Loucy (cell line): Measurements from ENCODE around the gene DBNL.

Experiments
- H2AFZ ChIP-seq: fragments of 200-600 bp; sonication (generic); 2 replicates; pipeline ENCODE4 v1.6.0; 2016; ENCODE audit warnings: antibody characterized with exemption, mild to moderate bottlenecking, low read length, moderate library complexity
- H3F3A ChIP-seq: fragments of 200-600 bp; 2 replicates; pipeline ENCODE4 v1.6.0; 2016; ENCODE audit warnings: antibody characterized with exemption, low read depth, mild to moderate bottlenecking
- H3K27me3 ChIP-seq: fragments of 200-600 bp; sonication (generic); 2 replicates; pipeline ENCODE4 v1.6.1; 2014; ENCODE audit warnings: low read length, mild to moderate bottlenecking; ENCODE audit not compliant: insufficient read depth, poor library complexity, severe bottlenecking
- H3K36me3 ChIP-seq: fragments of 200-600 bp; sonication (generic); 2 replicates; pipeline ENCODE4 v1.6.1; 2016; ENCODE audit warnings: low read length; ENCODE audit not compliant: insufficient read depth
- H3K4me1 ChIP-seq: fragments of 200-600 bp; sonication (generic); 2 replicates; pipeline ENCODE4 v1.5.1; 2014; ENCODE audit warnings: low read length, mild to moderate bottlenecking; ENCODE audit not compliant: insufficient read depth, poor library complexity, severe bottlenecking
- H3K4me2 ChIP-seq: fragments of 200-600 bp; sonication (generic); 2 replicates; pipeline ENCODE4 v1.6.0; 2014; ENCODE audit warnings: antibody characterized with exemption, low read length, low read depth, mild to moderate bottlenecking; ENCODE audit not compliant: poor library complexity, severe bottlenecking
- H3K4me3 ChIP-seq: fragments of 200-600 bp; sonication (generic); 2 replicates; pipeline ENCODE4 v1.5.1; 2014; ENCODE audit warnings: low read length, mild to moderate bottlenecking, mixed read lengths; ENCODE audit not compliant: poor library complexity, severe bottlenecking
- H3K79me2 ChIP-seq: fragments of 200-600 bp; sonication (generic); 2 replicates; pipeline ENCODE4 v1.6.1; 2014; ENCODE audit warnings: low read length; ENCODE audit not compliant: insufficient read depth
- H3K9ac ChIP-seq: fragments of 200-600 bp; sonication (generic); 2 replicates; pipeline ENCODE4 v1.6.0; 2014; ENCODE audit warnings: mild to moderate bottlenecking, low read depth, low read length, moderate library complexity; ENCODE audit not compliant: poor library complexity, severe bottlenecking
- H3K9me2 ChIP-seq: fragments of 200-600 bp; sonication (generic); replicated peaks from 2 replicates; pipeline ENCODE4 v1.6.1; 2016; ENCODE audit warnings: low read depth, low read length, mixed read lengths
- H3K9me3 ChIP-seq: fragments of 200-600 bp; sonication (generic); 2 replicates; pipeline ENCODE4 v1.6.1; 2014; ENCODE audit warnings: mild to moderate bottlenecking, antibody characterized with exemption, low read length, low read depth; ENCODE audit not compliant: insufficient read depth
- H4K20me1 ChIP-seq: fragments of 200-600 bp; sonication (generic); 2 replicates; pipeline ENCODE4 v1.6.0; 2014; ENCODE audit warnings: antibody characterized with exemption, low read length, mild to moderate bottlenecking; ENCODE audit not compliant: insufficient read depth, poor library complexity, severe bottlenecking
- EZH2phosphoT487 ChIP-seq: fragments of 200-600 bp; IDR thresholded peaks from 2 replicates; pipeline ENCODE4 v1.6.1; 2018; ENCODE audit warnings: antibody characterized with exemption, mild to moderate bottlenecking, moderate library complexity, borderline replicate concordance
- TF ChIP-seq, protein P1 (sequence below): fragments of 200-600 bp; sonication (generic); conservative IDR thresholded peaks from 2 replicates; pipeline ENCODE4 v1.5.1; 2014; ENCODE audit warnings: mild to moderate bottlenecking, antibody characterized with exemption, low read length

Gene DBNL

GRCh38 chr7:44108768-44109750 is 64.6 kb downstream of the DBNL start:
- peaks cover 34% of the 10 kb centered on the region for H4K20me1 ChIP-seq
- H3K36me3 ChIP-seq = peaks cover 31% of the 10 kb centered on the region; the same call in 1 of the 2 replicates
- peaks cover 50% of the 10 kb centered on the region for H3K79me2 ChIP-seq

DNA sequence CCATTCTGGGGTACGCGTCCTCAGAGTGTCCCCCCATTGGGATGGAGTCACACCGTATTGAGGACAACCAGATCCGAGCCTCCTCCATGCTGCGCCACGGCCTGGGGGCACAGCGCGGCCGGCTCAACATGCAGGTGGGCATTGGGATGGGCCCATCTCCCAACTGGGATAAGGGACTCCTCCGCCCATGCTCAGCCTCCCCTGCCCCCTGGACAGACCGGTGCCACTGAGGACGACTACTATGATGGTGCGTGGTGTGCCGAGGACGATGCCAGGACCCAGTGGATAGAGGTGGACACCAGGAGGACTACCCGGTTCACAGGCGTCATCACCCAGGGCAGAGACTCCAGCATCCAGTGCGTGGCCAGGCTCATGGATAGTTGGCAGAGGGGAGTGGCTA is 65.5 kb downstream of the DBNL start:
- Histone ChIP-seq H3K4me2 (no peak overlapping the region), H3K79me2 (peaks cover 41% of the 10 kb centered on the region), H3F3A (no peaks in the 10 kb centered on the region), H3K27me3 (no peaks in the 10 kb centered on the region), H3K4me1 (peaks cover 15% of the 10 kb centered on the region), H3K4me3 (no peak overlapping the region), H4K20me1 (peaks cover 29% of the 10 kb centered on the region), H3K9me3 (no peaks in the 10 kb centered on the region), H3K9ac (no peak overlapping the region), H3K9me2 (no peaks in the 10 kb centered on the region), H2AFZ (no peak overlapping the region), H3K36me3 (peaks cover 40% of the 10 kb centered on the region; the same call in 1 of the 2 replicates)
- TF ChIP-seq, protein P1, sequence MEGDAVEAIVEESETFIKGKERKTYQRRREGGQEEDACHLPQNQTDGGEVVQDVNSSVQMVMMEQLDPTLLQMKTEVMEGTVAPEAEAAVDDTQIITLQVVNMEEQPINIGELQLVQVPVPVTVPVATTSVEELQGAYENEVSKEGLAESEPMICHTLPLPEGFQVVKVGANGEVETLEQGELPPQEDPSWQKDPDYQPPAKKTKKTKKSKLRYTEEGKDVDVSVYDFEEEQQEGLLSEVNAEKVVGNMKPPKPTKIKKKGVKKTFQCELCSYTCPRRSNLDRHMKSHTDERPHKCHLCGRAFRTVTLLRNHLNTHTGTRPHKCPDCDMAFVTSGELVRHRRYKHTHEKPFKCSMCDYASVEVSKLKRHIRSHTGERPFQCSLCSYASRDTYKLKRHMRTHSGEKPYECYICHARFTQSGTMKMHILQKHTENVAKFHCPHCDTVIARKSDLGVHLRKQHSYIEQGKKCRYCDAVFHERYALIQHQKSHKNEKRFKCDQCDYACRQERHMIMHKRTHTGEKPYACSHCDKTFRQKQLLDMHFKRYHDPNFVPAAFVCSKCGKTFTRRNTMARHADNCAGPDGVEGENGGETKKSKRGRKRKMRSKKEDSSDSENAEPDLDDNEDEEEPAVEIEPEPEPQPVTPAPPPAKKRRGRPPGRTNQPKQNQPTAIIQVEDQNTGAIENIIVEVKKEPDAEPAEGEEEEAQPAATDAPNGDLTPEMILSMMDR = no peak
- no peak for TF ChIP-seq EZH2phosphoT487

More at GRCh38 chr7:44108768-44109750, 64.6 kb downstream of the DBNL start:
- Histone ChIP-seq H3K27me3 (no peaks in the 10 kb centered on the region), H3K4me2 (peak overlapping the region; percentile 91), H3F3A (no peaks in the 10 kb centered on the region), H3K9ac (no peak overlapping the region), H3K9me3 (no peaks in the 10 kb centered on the region), H3K4me1 (peaks cover 18% of the 10 kb centered on the region), H3K9me2 (no peaks in the 10 kb centered on the region), H3K4me3 (no peak overlapping the region), H2AFZ (no peak overlapping the region)
- TF ChIP-seq EZH2phosphoT487 = no peak
- TF ChIP-seq, protein P1 = peak; percentile 40; the same call in 1 of the 2 replicates

DNA sequence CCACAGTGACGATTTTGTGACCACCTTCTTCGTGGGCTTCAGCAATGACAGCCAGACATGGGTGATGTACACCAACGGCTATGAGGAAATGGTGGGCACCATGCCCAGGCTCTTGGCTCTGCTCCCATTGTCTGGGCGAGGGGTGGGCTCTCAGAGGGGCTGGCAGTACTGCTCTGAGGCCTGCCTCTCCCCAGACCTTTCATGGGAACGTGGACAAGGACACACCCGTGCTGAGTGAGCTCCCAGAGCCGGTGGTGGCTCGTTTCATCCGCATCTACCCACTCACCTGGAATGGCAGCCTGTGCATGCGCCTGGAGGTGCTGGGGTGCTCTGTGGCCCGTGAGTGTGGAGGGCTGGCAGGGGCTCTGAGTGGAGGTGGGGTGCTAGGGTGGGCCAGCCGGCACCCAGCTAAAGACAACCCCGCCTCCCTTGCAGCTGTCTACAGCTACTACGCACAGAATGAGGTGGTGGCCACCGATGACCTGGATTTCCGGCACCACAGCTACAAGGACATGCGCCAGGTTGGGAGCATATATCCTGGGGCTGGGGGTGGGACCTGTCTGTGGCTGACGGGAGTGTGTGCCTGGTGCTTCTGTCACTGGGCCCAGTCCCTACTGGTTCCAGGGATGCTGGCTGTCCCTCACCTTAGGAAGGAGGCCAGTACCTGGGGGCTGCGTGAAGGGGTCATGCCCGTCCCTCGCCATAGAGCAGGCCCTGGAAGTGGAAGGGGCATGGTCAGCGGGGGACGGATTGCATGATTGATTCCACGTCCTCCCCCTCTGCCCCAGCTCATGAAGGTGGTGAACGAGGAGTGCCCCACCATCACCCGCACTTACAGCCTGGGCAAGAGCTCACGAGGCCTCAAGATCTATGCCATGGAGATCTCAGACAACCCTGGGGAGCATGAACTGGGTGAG is 66.5 kb downstream of the DBNL start:
- H3K9me2 ChIP-seq = no peaks in the 10 kb centered on the region
- H2AFZ ChIP-seq = no peak overlapping the region
- no peak overlapping the region for H3K4me2 ChIP-seq
- no peak overlapping the region for H3K4me3 ChIP-seq
- peaks cover 5% of the 10 kb centered on the region for H3K4me1 ChIP-seq
- H3F3A ChIP-seq = no peaks in the 10 kb centered on the region
- H3K9me3 ChIP-seq = no peaks in the 10 kb centered on the region
- H3K27me3 ChIP-seq = no peaks in the 10 kb centered on the region
- peaks cover 19% of the 10 kb centered on the region for H4K20me1 ChIP-seq
- peaks cover 47% of the 10 kb centered on the region; the same call in 1 of the 2 replicates for H3K36me3 ChIP-seq
- no peak for TF ChIP-seq EZH2phosphoT487
- TF ChIP-seq, protein P1 = no peak
- H3K9ac ChIP-seq = no peak overlapping the region
- peaks cover 31% of the 10 kb centered on the region for H3K79me2 ChIP-seq
